Measurements from ENCODE around the gene ZSCAN16. TPM values are rescaled to one million over a fixed set of nuclear protein-coding genes. Genes with fewer than 3 reads are reported as not detected.
"Not testable (repeated sequence)": the region's sequence is repeated elsewhere in the genome, so short reads cannot be mapped to it uniquely, and the experiment has no call there.

The ZSCAN16 gene
- 8.9 TPM for polyA plus RNA-seq (2013)

DNA sequence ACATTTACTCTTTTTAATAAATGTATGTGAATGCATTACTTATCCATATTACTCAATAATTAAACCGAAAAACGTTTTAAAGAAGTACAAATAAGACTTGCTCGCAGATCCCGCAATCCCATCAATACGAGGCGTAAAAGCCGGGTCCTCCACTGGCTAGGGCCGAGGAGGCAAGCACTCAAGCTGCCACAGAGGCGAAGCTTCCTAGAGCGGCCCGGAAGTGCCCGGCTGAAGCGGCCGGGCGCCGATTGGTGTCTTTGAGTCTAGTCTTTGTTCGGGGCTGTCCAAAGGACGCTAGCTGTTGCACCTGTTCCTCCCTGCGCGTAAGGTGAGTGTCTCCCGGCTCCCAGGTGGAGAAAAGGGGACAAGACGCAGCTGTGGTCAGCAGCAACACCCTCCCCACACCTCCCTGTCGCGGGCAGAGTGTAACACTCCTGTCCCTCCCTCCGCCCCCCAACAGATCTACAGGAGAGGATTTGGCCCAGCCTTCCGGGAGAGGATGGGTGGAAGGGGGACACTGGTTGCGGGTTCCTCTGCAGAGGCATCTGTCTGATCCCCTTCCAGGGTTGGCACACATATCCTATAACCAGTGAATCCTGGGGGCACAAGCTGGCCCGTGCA, at the start of gene ZSCAN16:
Gene ZSCAN16, plus strand, starts transcription at position 260 of the 621 bp plus-strand sequence. CDS start 835 bp downstream, outside the sequence.
- no peaks in the 10 kb centered on the region for H3K9me3 ChIP-seq (ENCODE audit: control extremely low read depth in 1 of 5, control insufficient read depth in 4 of 5, insufficient read depth in 2 of 5, low read depth in 1 of 5, low read length in 4 of 5)
- no peaks in the 10 kb centered on the region for H3K27me3 ChIP-seq (replicated peaks in 2 of 5; ENCODE audit: control insufficient read depth in 4 of 5, insufficient read depth in 5 of 5, low read length in 4 of 5)
- 0% methylated on average over 16 of the region's 28 CpGs for WGBS (ENCODE audit: insufficient coverage)
- POLR2A ChIA-PET = interaction anchor here (0.6 to 1.3 kb wide), 3 partner anchors 11 to 1875 kb away, joined by 3 to 6 read pairs (median 4); no protein-coding TSS in a partner anchor
- H3K27ac ChIP-seq (ENCODE audit: insufficient read depth in 1 of 2, low read depth in 1 of 2, low read length in 2 of 2, poor library complexity in 1 of 2, severe bottlenecking in 2 of 2) = peak within 1 kb of the TSS; percentile 49 to 88
- H3K4me3 ChIP-seq (ENCODE audit: control insufficient read depth in 1 of 7, extremely low read depth in 1 of 7, insufficient read depth in 4 of 7, low read depth in 2 of 7, low read length in 6 of 7) = peak within 1 kb of the TSS; percentile 80 to 97 (median 92)
- CTCF ChIA-PET = interaction anchor here (0.9 to 1.6 kb wide), 5 partner anchors 8 to 232 kb away, joined by 3 to 9 read pairs (median 5); partner anchors contain the start of gene ZKSCAN8
- peaks cover 8 to 42% (median 21%) of the 10 kb centered on the region in 4 experiments for H3K36me3 ChIP-seq (ENCODE audit: control insufficient read depth in 4 of 4, insufficient read depth in 4 of 4, low read length in 3 of 4)
- H3K4me1 ChIP-seq (ENCODE audit: control extremely low read depth in 1 of 4, control insufficient read depth in 4 of 4, insufficient read depth in 4 of 4, low read length in 3 of 4) = peaks cover 3 to 23% (median 16%) of the 10 kb centered on the region in 4 experiments
- DNase-seq = peak; percentile 76 to 82 (median 80)

GRCh38 chr6:28078050-28078449, 46.4 kb upstream of the ZSCAN16 start:
- peaks cover 3 to 19% (median 7%) of the 10 kb centered on the region in 4 experiments for H3K4me1 ChIP-seq (ENCODE audit: control extremely low read depth in 1 of 4, control insufficient read depth in 4 of 4, insufficient read depth in 4 of 4, low read length in 3 of 4)
- H3K27ac ChIP-seq (ENCODE audit: insufficient read depth in 1 of 2, low read depth in 1 of 2, low read length in 2 of 2, poor library complexity in 1 of 2, severe bottlenecking in 2 of 2) = no peak overlapping the region
- POLR2A ChIA-PET = no interaction called here
- no peak for DNase-seq
- H3K36me3 ChIP-seq (ENCODE audit: control insufficient read depth in 4 of 4, insufficient read depth in 4 of 4, low read length in 3 of 4) = no peaks in the 10 kb centered on the region
- H3K9me3 ChIP-seq (ENCODE audit: control extremely low read depth in 1 of 5, control insufficient read depth in 4 of 5, insufficient read depth in 2 of 5, low read depth in 1 of 5, low read length in 4 of 5) = no peaks in the 10 kb centered on the region
- no peak overlapping the region for H3K4me3 ChIP-seq (ENCODE audit: control insufficient read depth in 1 of 7, extremely low read depth in 1 of 7, insufficient read depth in 4 of 7, low read depth in 2 of 7, low read length in 6 of 7)
- CTCF ChIA-PET = interaction anchor here (1.1 to 1.4 kb wide), 2 partner anchors 10 to 13 kb away, joined by 3 to 4 read pairs; no protein-coding TSS in a partner anchor
- H3K27me3 ChIP-seq (replicated peaks in 2 of 5; ENCODE audit: control insufficient read depth in 4 of 5, insufficient read depth in 5 of 5, low read length in 4 of 5) = no peaks in the 10 kb centered on the region

DNA sequence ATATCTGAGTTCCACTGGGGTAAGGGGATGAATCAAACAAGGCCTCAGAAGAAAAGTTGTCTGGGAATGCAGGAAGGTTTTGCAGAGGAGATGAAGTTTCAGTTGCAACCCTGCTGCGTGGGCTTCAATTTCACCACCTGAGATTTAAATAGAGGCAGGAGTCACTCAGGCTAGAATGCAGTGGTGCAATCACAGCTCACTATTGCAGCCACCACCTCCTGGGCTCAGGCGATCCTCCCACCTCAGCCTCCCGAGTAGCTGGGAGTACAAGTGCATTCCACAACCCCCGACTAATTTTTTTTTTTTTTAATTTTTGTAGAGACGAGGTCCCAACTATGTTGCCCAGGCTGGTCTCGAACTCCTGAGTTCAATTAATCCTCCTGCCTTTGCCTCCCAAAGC, 45.6 kb upstream of the ZSCAN16 start:
- 96% methylated on average over 4 of the region's 6 CpGs for WGBS (ENCODE audit: insufficient coverage)
- ChIA-PET POLR2A (no interaction called here), CTCF (no interaction called here)
- DNase-seq = no peak
- Histone ChIP-seq H3K36me3 (ENCODE audit: control insufficient read depth in 4 of 4, insufficient read depth in 4 of 4, low read length in 3 of 4) (no peaks in the 10 kb centered on the region), H3K4me1 (ENCODE audit: control extremely low read depth in 1 of 4, control insufficient read depth in 4 of 4, insufficient read depth in 4 of 4, low read length in 3 of 4) (peaks cover 3 to 19% (median 7%) of the 10 kb centered on the region in 4 experiments), H3K27ac (ENCODE audit: insufficient read depth in 1 of 2, low read depth in 1 of 2, low read length in 2 of 2, poor library complexity in 1 of 2, severe bottlenecking in 2 of 2) (peak overlapping the region in 1 of 2 experiments; percentile 99), H3K4me3 (ENCODE audit: control insufficient read depth in 1 of 7, extremely low read depth in 1 of 7, insufficient read depth in 4 of 7, low read depth in 2 of 7, low read length in 6 of 7) (no peak overlapping the region), H3K27me3 (replicated peaks in 2 of 5; ENCODE audit: control insufficient read depth in 4 of 5, insufficient read depth in 5 of 5, low read length in 4 of 5) (no peaks in the 10 kb centered on the region), H3K9me3 (ENCODE audit: control extremely low read depth in 1 of 5, control insufficient read depth in 4 of 5, insufficient read depth in 2 of 5, low read depth in 1 of 5, low read length in 4 of 5) (no peaks in the 10 kb centered on the region)

DNA sequence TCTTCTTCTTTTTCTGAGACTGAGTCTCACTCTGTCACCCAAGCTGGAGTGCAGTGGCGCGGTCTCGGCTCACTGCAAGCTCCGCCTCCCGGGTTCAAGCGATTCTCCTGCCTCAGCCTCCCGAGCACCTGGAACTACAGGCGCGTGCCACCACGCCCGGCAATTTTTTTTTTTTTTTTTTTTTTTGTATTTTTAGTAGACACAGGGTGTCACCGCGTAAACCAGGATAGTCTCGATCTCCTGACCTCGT, 44.1 kb upstream of the ZSCAN16 start, which contains the start of gene ZNF165:
Gene ZNF165, plus strand, starts transcription at position 188 of the 250 bp plus-strand sequence. CDS start 4,913 bp downstream, outside the sequence.
- ChIA-PET CTCF (interaction anchor here (1.8 kb wide), 1 partner anchor 24 kb away, joined by 9 read pairs; no protein-coding TSS in a partner anchor), POLR2A (interaction anchor here (0.6 to 1.0 kb wide), 6 partner anchors 46 to 1535 kb away, joined by 3 to 7 read pairs (median 4); partner anchors contain the start of gene ZKSCAN8)
- not testable (repeated sequence) for H3K9me3 ChIP-seq (ENCODE audit: control extremely low read depth in 1 of 5, control insufficient read depth in 4 of 5, insufficient read depth in 2 of 5, low read depth in 1 of 5, low read length in 4 of 5); H3K36me3 ChIP-seq (ENCODE audit: control insufficient read depth in 4 of 4, insufficient read depth in 4 of 4, low read length in 3 of 4); DNase-seq; H3K27me3 ChIP-seq (replicated peaks in 2 of 5; ENCODE audit: control insufficient read depth in 4 of 5, insufficient read depth in 5 of 5, low read length in 4 of 5)
- WGBS (ENCODE audit: insufficient coverage) = 0% methylated on average over 2 of the region's 15 CpGs
- Histone ChIP-seq H3K4me3 (ENCODE audit: control insufficient read depth in 1 of 7, extremely low read depth in 1 of 7, insufficient read depth in 4 of 7, low read depth in 2 of 7, low read length in 6 of 7) (peak within 1 kb of the TSS; percentile 78 to 97 (median 87)), H3K4me1 (ENCODE audit: control extremely low read depth in 1 of 4, control insufficient read depth in 4 of 4, insufficient read depth in 4 of 4, low read length in 3 of 4) (peaks cover 3 to 19% (median 7%) of the 10 kb centered on the region in 4 experiments), H3K27ac (ENCODE audit: insufficient read depth in 1 of 2, low read depth in 1 of 2, low read length in 2 of 2, poor library complexity in 1 of 2, severe bottlenecking in 2 of 2) (peak within 1 kb of the TSS; percentile 99)

- ChIA-PET POLR2A (interaction anchor here (0.6 to 1.0 kb wide), 4 partner anchors 45 to 266 kb away, joined by 3 to 7 read pairs (median 4); a partner anchor contains a TSS), CTCF (interaction anchor here (0.7 to 1.8 kb wide), 2 partner anchors 23 to 37 kb away, joined by 3 to 9 read pairs; no protein-coding TSS in a partner anchor)
- Histone ChIP-seq H3K9me3 (ENCODE audit: control extremely low read depth in 1 of 5, control insufficient read depth in 4 of 5, insufficient read depth in 2 of 5, low read depth in 1 of 5, low read length in 4 of 5) (no peaks in the 10 kb centered on the region), H3K36me3 (ENCODE audit: control insufficient read depth in 4 of 4, insufficient read depth in 4 of 4, low read length in 3 of 4) (peaks cover 0 to 9% (median 4%) of the 10 kb centered on the region in 4 experiments), H3K4me1 (ENCODE audit: control extremely low read depth in 1 of 4, control insufficient read depth in 4 of 4, insufficient read depth in 4 of 4, low read length in 3 of 4) (peaks cover 3 to 19% (median 7%) of the 10 kb centered on the region in 4 experiments), H3K27ac (ENCODE audit: insufficient read depth in 1 of 2, low read depth in 1 of 2, low read length in 2 of 2, poor library complexity in 1 of 2, severe bottlenecking in 2 of 2) (peak overlapping the region; percentile 99), H3K27me3 (replicated peaks in 2 of 5; ENCODE audit: control insufficient read depth in 4 of 5, insufficient read depth in 5 of 5, low read length in 4 of 5) (no peaks in the 10 kb centered on the region), H3K4me3 (ENCODE audit: control insufficient read depth in 1 of 7, extremely low read depth in 1 of 7, insufficient read depth in 4 of 7, low read depth in 2 of 7, low read length in 6 of 7) (peak overlapping the region; percentile 78 to 97 (median 87))
- peak; percentile 93 to 96 (median 94) for DNase-seq
- under 1% methylated on average over 43 of the region's 46 CpGs for WGBS (ENCODE audit: insufficient coverage)
These were observed 43.6 kb upstream of the ZSCAN16 start for GRCh38 chr6:28080631-28081485.

- peak; percentile 67 to 80 (median 79) for DNase-seq
- POLR2A ChIA-PET = interaction anchor here (1.0 kb wide), 1 partner anchor 44 kb away, joined by 3 read pairs; no protein-coding TSS in a partner anchor
- peak overlapping the region; percentile 78 to 97 (median 87) for H3K4me3 ChIP-seq (ENCODE audit: control insufficient read depth in 1 of 7, extremely low read depth in 1 of 7, insufficient read depth in 4 of 7, low read depth in 2 of 7, low read length in 6 of 7)
- no peaks in the 10 kb centered on the region for H3K9me3 ChIP-seq (ENCODE audit: control extremely low read depth in 1 of 5, control insufficient read depth in 4 of 5, insufficient read depth in 2 of 5, low read depth in 1 of 5, low read length in 4 of 5)
- peaks cover 3 to 19% (median 7%) of the 10 kb centered on the region in 4 experiments for H3K4me1 ChIP-seq (ENCODE audit: control extremely low read depth in 1 of 4, control insufficient read depth in 4 of 4, insufficient read depth in 4 of 4, low read length in 3 of 4)
- no peaks in the 10 kb centered on the region for H3K27me3 ChIP-seq (replicated peaks in 2 of 5; ENCODE audit: control insufficient read depth in 4 of 5, insufficient read depth in 5 of 5, low read length in 4 of 5)
- peaks cover 0 to 14% (median 6%) of the 10 kb centered on the region in 4 experiments for H3K36me3 ChIP-seq (ENCODE audit: control insufficient read depth in 4 of 4, insufficient read depth in 4 of 4, low read length in 3 of 4)
- WGBS (ENCODE audit: insufficient coverage) = 8% methylated on average over 4 of the region's 4 CpGs
- H3K27ac ChIP-seq (ENCODE audit: insufficient read depth in 1 of 2, low read depth in 1 of 2, low read length in 2 of 2, poor library complexity in 1 of 2, severe bottlenecking in 2 of 2) = peak overlapping the region; percentile 99
- CTCF ChIA-PET = interaction anchor here (0.7 to 1.8 kb wide), 2 partner anchors 23 to 37 kb away, joined by 3 to 9 read pairs; no protein-coding TSS in a partner anchor
These were observed 43.0 kb upstream of the ZSCAN16 start for GRCh38 chr6:28081486-28081751.

Measured in common myeloid progenitor, CD34-positive (primary cell).